WTC11 (cell line): ENCODE data around the gene PROZ.

Experiments used
- AFF4 ChIP-seq: sonication (generic); formaldehyde crosslinking; IDR thresholded peaks from 2 replicates; pipeline ENCODE4 v1.8.1; 2023; ENCODE audit warnings: mild to moderate bottlenecking, missing genetic modification reagents, borderline replicate concordance
- ATF6 ChIP-seq: sonication (generic); formaldehyde crosslinking; IDR thresholded peaks from 2 replicates; pipeline ENCODE4 v1.8.1; 2023; ENCODE audit warnings: mild to moderate bottlenecking, missing genetic modification reagents
- CTCF ChIP-seq: fragments of 200-600 bp; IDR thresholded peaks from 2 replicates; pipeline ENCODE4 v1.8.0; 2022; ENCODE audit warnings: antibody characterized with exemption
- E2F4 ChIP-seq: sonication (generic); formaldehyde crosslinking; IDR thresholded peaks from 2 replicates; pipeline ENCODE4 v1.8.1; 2022; ENCODE audit warnings: low read depth, mild to moderate bottlenecking, moderate library complexity, missing genetic modification reagents, borderline replicate concordance
- JAZF1 ChIP-seq: fragments of 250-450 bp; sonication (Bioruptor Pico); IDR thresholded peaks from 2 replicates; pipeline ENCODE4 v1.9.0; 2021; ENCODE audit warnings: moderate library complexity, mild to moderate bottlenecking, inconsistent platforms
- MAX ChIP-seq: sonication (generic); formaldehyde crosslinking; IDR thresholded peaks from 2 replicates; pipeline ENCODE4 v1.8.0; 2022; ENCODE audit warnings: mild to moderate bottlenecking, missing genetic modification reagents
- NFE2L1 ChIP-seq: sonication (generic); formaldehyde crosslinking; IDR thresholded peaks from 2 replicates; pipeline ENCODE4 v1.8.1; 2023; ENCODE audit warnings: missing genetic modification reagents
- SP1 ChIP-seq: sonication (generic); formaldehyde crosslinking; conservative IDR thresholded peaks from 2 replicates; pipeline ENCODE4 v1.8.1; 2022; ENCODE audit warnings: missing genetic modification reagents
- USF2 ChIP-seq: sonication (generic); formaldehyde crosslinking; IDR thresholded peaks from 2 replicates; pipeline ENCODE4 v1.8.1; 2023; ENCODE audit warnings: mild to moderate bottlenecking, missing genetic modification reagents, moderate library complexity
- ZNF317 ChIP-seq: sonication (generic); formaldehyde crosslinking; IDR thresholded peaks from 2 replicates; pipeline ENCODE4 v1.8.1; 2023; ENCODE audit warnings: low read depth, mild to moderate bottlenecking, moderate library complexity, missing genetic modification reagents, borderline replicate concordance

- TF ChIP-seq JAZF1 (no peak), MAX (CRISPR knock-in tag) (no peak), E2F4 (no peak), CTCF (no peak), ATF6 (CRISPR knock-in tag) (no peak), NFE2L1 (CRISPR knock-in tag) (no peak), USF2 (CRISPR knock-in tag) (no peak), ZNF317 (CRISPR knock-in tag) (no peak), AFF4 (CRISPR knock-in tag) (no peak), SP1 (no peak)
Measured at GRCh38 chr13:113187263-113187669, 28.8 kb downstream of the PROZ start.
